Large intestine (tissue), 3 donors: ENCODE measurements around the gene DYSF. TPM values are rescaled to one million over a fixed set of nuclear protein-coding genes. Genes with fewer than 3 reads are reported as not detected.
"Not testable (repeated sequence)": the region's sequence is repeated elsewhere in the genome, so short reads cannot be mapped to it uniquely, and the experiment has no call there.

Source experiments
- DNase-seq, 2 donors: peaks; one replicate each; pipeline versions ENCODE4 v3.0.0 to v3.0.0-alpha.2; 2013
- H3K27ac ChIP-seq: one replicate; pipeline ENCODE4 v1.5.1; 2013; ENCODE audit warnings: low read length
- H3K27me3 ChIP-seq: 2 replicates; pipeline ENCODE4 v1.6.1; 2013; ENCODE audit warnings: low read length; ENCODE audit not compliant: control insufficient read depth, insufficient read depth
- H3K36me3 ChIP-seq: 2 replicates; pipeline ENCODE4 v1.6.1; 2013; ENCODE audit warnings: low read length; ENCODE audit not compliant: control insufficient read depth, insufficient read depth
- H3K4me1 ChIP-seq: one replicate; pipeline ENCODE4 v1.6.1; 2013; ENCODE audit warnings: low read length; ENCODE audit not compliant: control insufficient read depth, insufficient read depth
- H3K4me3 ChIP-seq: one replicate; pipeline ENCODE4 v1.5.1; 2013; ENCODE audit warnings: low read length
- H3K9me3 ChIP-seq: one replicate; pipeline ENCODE4 v1.6.1; 2013; ENCODE audit warnings: mild to moderate bottlenecking, low read depth, low read length, moderate library complexity; ENCODE audit not compliant: control insufficient read depth
- WGBS: methylation state at CpG from one replicate; pipeline ENCODE4 v1.1.5; 2013; ENCODE audit warnings: low lambda C conversion rate; ENCODE audit not compliant: insufficient coverage; 5-methylcytosine and 5-hydroxymethylcytosine counted together
- polyA plus RNA-seq: library from polyadenylated mRNA; unstranded; fragments of 120-200 nt; gene quantifications from one replicate; pipeline ENCODE4 v1.2.1, GENCODE V29; 2013

Gene DYSF
- polyA plus RNA-seq, 1 donor, result 6.3 TPM

- no peaks in the 10 kb centered on the region for H3K4me1 ChIP-seq
- H3K4me3 ChIP-seq, result no peak overlapping the region
- no peaks in the 10 kb centered on the region for H3K9me3 ChIP-seq
- H3K27ac ChIP-seq, result no peak overlapping the region
- no peaks in the 10 kb centered on the region for H3K36me3 ChIP-seq
- peaks cover 12% of the 10 kb centered on the region for H3K27me3 ChIP-seq
- no CpG with 5 or more reads among the region's 10 CpGs for WGBS
- DNase-seq, result no peak
These were observed 29.9 kb downstream of the DYSF start for GRCh38 chr2:71483246-71483645.

GRCh38 chr2:71484354-71484753 is 31.0 kb downstream of the DYSF start:
- Histone ChIP-seq H3K27me3 (peaks cover 5% of the 10 kb centered on the region), H3K4me3 (no peak overlapping the region), H3K9me3 (no peaks in the 10 kb centered on the region), H3K36me3 (no peaks in the 10 kb centered on the region), H3K27ac (no peak overlapping the region), H3K4me1 (no peaks in the 10 kb centered on the region)
- WGBS, result 100% methylated on average over 2 of the region's 2 CpGs
- DNase-seq, result no peak

GRCh38 chr2:71486881-71487640 is 33.7 kb downstream of the DYSF start:
- H3K4me1 ChIP-seq, result no peaks in the 10 kb centered on the region
- H3K36me3 ChIP-seq, result no peaks in the 10 kb centered on the region
- WGBS, result no CpG with 5 or more reads among the region's 11 CpGs
- H3K9me3 ChIP-seq, result no peaks in the 10 kb centered on the region
- no peak for DNase-seq
- H3K4me3 ChIP-seq, result no peak overlapping the region
- no peak overlapping the region for H3K27ac ChIP-seq
- peaks cover 2% of the 10 kb centered on the region for H3K27me3 ChIP-seq

- not testable (repeated sequence) for H3K27me3 ChIP-seq, H3K9me3 ChIP-seq, DNase-seq, H3K4me3 ChIP-seq, H3K4me1 ChIP-seq, H3K36me3 ChIP-seq, H3K27ac ChIP-seq
- no CpG with 5 or more reads among the region's 3 CpGs for WGBS
These were observed 38.2 kb downstream of the DYSF start for GRCh38 chr2:71491551-71491950.

GRCh38 chr2:71492112-71492511 is 38.8 kb downstream of the DYSF start:
- Histone ChIP-seq H3K27ac (no peak overlapping the region), H3K36me3 (no peaks in the 10 kb centered on the region), H3K9me3 (no peaks in the 10 kb centered on the region), H3K4me3 (no peak overlapping the region), H3K4me1 (no peaks in the 10 kb centered on the region), H3K27me3 (no peaks in the 10 kb centered on the region)
- no peak for DNase-seq
- WGBS, result 100% methylated on average over 2 of the region's 6 CpGs

GRCh38 chr2:71494091-71494490 is 40.7 kb downstream of the DYSF start:
- H3K4me1 ChIP-seq, result no peaks in the 10 kb centered on the region
- no peak for DNase-seq
- no peaks in the 10 kb centered on the region for H3K36me3 ChIP-seq
- no peak overlapping the region for H3K4me3 ChIP-seq
- WGBS, result no CpG with 5 or more reads among the region's 4 CpGs
- H3K27me3 ChIP-seq, result no peaks in the 10 kb centered on the region
- H3K9me3 ChIP-seq, result no peaks in the 10 kb centered on the region
- no peak overlapping the region for H3K27ac ChIP-seq

GRCh38 chr2:71494523-71495155 is 41.3 kb downstream of the DYSF start:
- no peaks in the 10 kb centered on the region for H3K36me3 ChIP-seq
- WGBS, result no CpG with 5 or more reads among the region's 1 CpG

GRCh38 chr2:71496156-71496770 is 42.9 kb downstream of the DYSF start:
- WGBS, result no CpG with 5 or more reads among the region's 9 CpGs
- no peak overlapping the region for H3K27ac ChIP-seq
- no peaks in the 10 kb centered on the region for H3K27me3 ChIP-seq
- no peak for DNase-seq
- H3K4me3 ChIP-seq, result no peak overlapping the region
- H3K9me3 ChIP-seq, result no peaks in the 10 kb centered on the region
- H3K36me3 ChIP-seq, result no peaks in the 10 kb centered on the region
- H3K4me1 ChIP-seq, result no peaks in the 10 kb centered on the region

More at GRCh38 chr2:71494523-71495155, 41.3 kb downstream of the DYSF start:
- no peaks in the 10 kb centered on the region for H3K4me1 ChIP-seq
- no peaks in the 10 kb centered on the region for H3K27me3 ChIP-seq
- no peak overlapping the region for H3K27ac ChIP-seq
- no peak for DNase-seq
- H3K9me3 ChIP-seq, result no peaks in the 10 kb centered on the region
- H3K4me3 ChIP-seq, result no peak overlapping the region

GRCh38 chr2:71498261-71498701 is 44.9 kb downstream of the DYSF start:
- H3K4me1 ChIP-seq, result no peaks in the 10 kb centered on the region
- no peak overlapping the region for H3K27ac ChIP-seq
- H3K27me3 ChIP-seq, result no peaks in the 10 kb centered on the region
- no peaks in the 10 kb centered on the region for H3K36me3 ChIP-seq
- WGBS, result no CpG with 5 or more reads among the region's 5 CpGs
- no peaks in the 10 kb centered on the region for H3K9me3 ChIP-seq
- H3K4me3 ChIP-seq, result no peak overlapping the region
- DNase-seq, result no peak

GRCh38 chr2:71499691-71500090 is 46.3 kb downstream of the DYSF start:
- H3K9me3 ChIP-seq, result no peaks in the 10 kb centered on the region
- no peaks in the 10 kb centered on the region for H3K4me1 ChIP-seq
- no peak for DNase-seq
- no peaks in the 10 kb centered on the region for H3K36me3 ChIP-seq
- WGBS, result no CpG with 5 or more reads among the region's 5 CpGs
- no peak overlapping the region for H3K27ac ChIP-seq
- H3K4me3 ChIP-seq, result no peak overlapping the region
- H3K27me3 ChIP-seq, result no peaks in the 10 kb centered on the region
